H1 (cell line): Measurements from ENCODE around the gene HES5. TPM values are rescaled to one million over a fixed set of nuclear protein-coding genes. Genes with fewer than 3 reads are reported as not detected.
A peak's percentile ranks its signal among the peaks of the same experiment; 100 is the strongest.

Source experiments
- CTCF ChIA-PET: fragments of 300-600 bp; sonication (Branson Sonifier 250); formaldehyde crosslinking; loops from one replicate; lab custom pipeline; 2021; ENCODE audit not compliant: partially characterized antibody; lab: Charles Lee
- POLR2A ChIA-PET: fragments of 300-600 bp; sonication (Branson Sonifier 250); formaldehyde crosslinking; loops from one replicate; lab custom pipeline; 2021; ENCODE audit warnings: inconsistent platforms; ENCODE audit not compliant: partially characterized antibody; lab: Charles Lee
- DNase-seq, 2 experiments: peaks; one replicate each; pipeline versions ENCODE4 v3.0.0 to v3.0.0-alpha.2; 2010 to 2022; ENCODE audit warnings: low spot score in 2 of 2, low read depth in 1 of 2, mixed read lengths in 1 of 2
- FAIRE-seq: peaks from 2 replicates; lab custom pipeline; 2011; peaks lifted over from hg19 to GRCh38; lab: Jason Lieb, UNC
- H2AFZ ChIP-seq: 2 replicates; pipeline ENCODE4 v1.8.1; 2012; ENCODE audit warnings: low read length, inconsistent platforms
- H2AK5ac ChIP-seq: 2 replicates; pipeline ENCODE4 v1.6.1; 2013; ENCODE audit warnings: low read depth, low read length
- H2BK120ac ChIP-seq: replicated peaks from 2 replicates; pipeline ENCODE3; 2013; ENCODE audit warnings: low read depth, low read length, inconsistent platforms
- H2BK12ac ChIP-seq: 2 replicates; pipeline ENCODE4 v1.6.1; 2013; ENCODE audit warnings: low read depth, low read length
- H2BK15ac ChIP-seq: 2 replicates; pipeline ENCODE4 v1.6.1; 2013; ENCODE audit warnings: low read length
- H2BK20ac ChIP-seq: 2 replicates; pipeline ENCODE4 v1.6.1; 2013; ENCODE audit warnings: low read length
- H2BK5ac ChIP-seq: 2 replicates; pipeline ENCODE4 v1.6.1; 2013; ENCODE audit warnings: low read depth, low read length
- H3K14ac ChIP-seq: 2 replicates; pipeline ENCODE4 v1.6.1; 2013; ENCODE audit warnings: inconsistent platforms; ENCODE audit not compliant: insufficient read length
- H3K18ac ChIP-seq: 2 replicates; pipeline ENCODE4 v1.6.1; 2013; ENCODE audit warnings: low read length; ENCODE audit errors: extremely low read depth
- H3K23ac ChIP-seq: 2 replicates; pipeline ENCODE4 v1.6.1; 2013; ENCODE audit warnings: inconsistent platforms; ENCODE audit not compliant: insufficient read length
- H3K23me2 ChIP-seq: 2 replicates; pipeline ENCODE4 v1.6.1; 2013; ENCODE audit warnings: low read depth, low read length
- H3K27ac ChIP-seq: 2 replicates; pipeline ENCODE4 v1.6.1; 2011; ENCODE audit warnings: low read depth, low read length, inconsistent platforms
- H3K27me3 ChIP-seq, 4 experiments: replicated peaks in 1 of 4; 1 replicate in 1 of 4; 2 replicates in 3 of 4; pipeline versions ENCODE4 v1.6.1 to v1.8.1; 2011 to 2013; ENCODE audit warnings: low read length in 3 of 4, mild to moderate bottlenecking in 3 of 4, inconsistent platforms in 2 of 4, mixed read lengths in 2 of 4, moderate library complexity in 1 of 4; ENCODE audit not compliant: control insufficient read depth in 3 of 4, insufficient read depth in 3 of 4; ENCODE audit errors: extremely low read depth in 1 of 4
- H3K36me3 ChIP-seq, 4 experiments: 2 replicates each; pipeline versions ENCODE4 v1.6.1 to v1.8.1; 2011 to 2013; ENCODE audit warnings: mild to moderate bottlenecking in 4 of 4, low read length in 3 of 4, moderate library complexity in 2 of 4, control low read depth in 1 of 4, inconsistent platforms in 1 of 4; ENCODE audit not compliant: insufficient read depth in 4 of 4, control insufficient read depth in 2 of 4
- H3K4ac ChIP-seq: replicated peaks from 2 replicates; pipeline ENCODE3; 2013; ENCODE audit warnings: low read length, low read depth, mixed read lengths, inconsistent platforms; ENCODE audit not compliant: insufficient read length
- H3K4me1 ChIP-seq, 4 experiments: replicated peaks in 1 of 4; 1 replicate in 1 of 4; 2 replicates in 3 of 4; pipeline versions ENCODE4 v1.6.1 to v1.8.1; 2011 to 2013; ENCODE audit warnings: low read length in 3 of 4, inconsistent platforms in 2 of 4, mixed read lengths in 1 of 4; ENCODE audit not compliant: insufficient read depth in 4 of 4, control insufficient read depth in 3 of 4
- H3K4me2 ChIP-seq, 2 experiments: 2 replicates each; pipeline versions ENCODE4 v1.6.1 to v1.8.1; 2011 to 2013; ENCODE audit warnings: low read depth in 2 of 2, low read length in 2 of 2, control low read depth in 1 of 2, inconsistent platforms in 1 of 2, mild to moderate bottlenecking in 1 of 2; ENCODE audit not compliant: insufficient read depth in 1 of 2
- H3K4me3 ChIP-seq, 4 experiments: fragments of 200-600, 300-600 bp in 1 of 4; sonication (generic), shearing (Covaris generic), sonication (Bioruptor Twin) in 1 of 4; 2 replicates each; pipeline versions ENCODE4 v1.5.1 to v1.8.1; 2011 to 2016; ENCODE audit warnings: low read length in 4 of 4, low read depth in 3 of 4, control low read depth in 2 of 4, inconsistent platforms in 2 of 4, mild to moderate bottlenecking in 2 of 4, mixed read lengths in 1 of 4, moderate library complexity in 1 of 4; ENCODE audit not compliant: insufficient read depth in 2 of 4; ENCODE audit errors: extremely low read depth in 1 of 4
- H3K56ac ChIP-seq: replicated peaks from 2 replicates; pipeline ENCODE3; 2013; ENCODE audit warnings: low read depth, mild to moderate bottlenecking, mixed read lengths, low read length, inconsistent platforms; ENCODE audit not compliant: insufficient read length
- H3K79me1 ChIP-seq: 2 replicates; pipeline ENCODE4 v1.6.1; 2013; ENCODE audit warnings: low read depth, low read length, control low read depth
- H3K79me2 ChIP-seq, 2 experiments: 2 replicates each; pipeline versions ENCODE4 v1.6.1 to v1.8.1; 2012 to 2013; ENCODE audit warnings: low read length in 2 of 2, mild to moderate bottlenecking in 2 of 2, inconsistent platforms in 1 of 2; ENCODE audit not compliant: insufficient read depth in 2 of 2, control insufficient read depth in 1 of 2
- H3K9ac ChIP-seq, 4 experiments: replicated peaks in 1 of 4; 1 replicate in 1 of 4; 2 replicates in 3 of 4; pipeline versions ENCODE4 v1.6.1 to v1.8.1; 2011 to 2013; ENCODE audit warnings: low read depth in 3 of 4, low read length in 3 of 4, control low read depth in 2 of 4, mild to moderate bottlenecking in 2 of 4, moderate library complexity in 2 of 4, inconsistent platforms in 1 of 4; ENCODE audit errors: extremely low read depth in 1 of 4
- H3K9me3 ChIP-seq, 2 experiments: 2 replicates each; pipeline versions ENCODE4 v1.6.1 to v1.8.1; 2012 to 2013; ENCODE audit warnings: mild to moderate bottlenecking in 2 of 2, moderate library complexity in 2 of 2, control low read depth in 1 of 2, inconsistent platforms in 1 of 2, low read depth in 1 of 2, low read length in 1 of 2, mixed read lengths in 1 of 2; ENCODE audit not compliant: insufficient read depth in 2 of 2
- H4K20me1 ChIP-seq, 2 experiments: replicated peaks in 1 of 2; 2 replicates each; pipeline versions ENCODE3 to v1.8.1; 2011 to 2013; ENCODE audit warnings: inconsistent platforms in 2 of 2, low read length in 2 of 2, mild to moderate bottlenecking in 1 of 2; ENCODE audit not compliant: insufficient read depth in 2 of 2, control insufficient read depth in 1 of 2
- H4K5ac ChIP-seq: 2 replicates; pipeline ENCODE4 v1.6.1; 2013; ENCODE audit warnings: low read length, low read depth, mixed read lengths, inconsistent platforms; ENCODE audit not compliant: insufficient read length
- H4K8ac ChIP-seq: 2 replicates; pipeline ENCODE4 v1.8.0; 2013; ENCODE audit warnings: mild to moderate bottlenecking, moderate library complexity, low read length, inconsistent platforms; ENCODE audit not compliant: insufficient read depth; ENCODE audit errors: extremely low read depth
- H4K91ac ChIP-seq: replicated peaks from 2 replicates; pipeline ENCODE3; 2013; ENCODE audit warnings: low read length, mixed read lengths, inconsistent platforms; ENCODE audit not compliant: insufficient read length
- CBX5 ChIP-seq: fragments of 300-800, 300-1000 bp; sonication (generic); IDR thresholded peaks from 2 replicates; pipeline ENCODE4 v1.7.1; 2016; ENCODE audit warnings: antibody characterized with exemption, low read length, low read depth
- WGBS, 2 experiments: shearing (Covaris generic) in 1 of 2; methylation state at CpG; one replicate each; pipeline versions ENCODE4 v1.1.6 to v1.1.7; 2013 to 2015; ENCODE audit warnings: low lambda C conversion rate in 2 of 2, mixed read lengths in 2 of 2, inconsistent platforms in 1 of 2, low coverage in 1 of 2, missing lambda C conversion rate in 1 of 2; ENCODE audit not compliant: insufficient replicate concordance in 2 of 2, insufficient coverage in 1 of 2, insufficient read length in 1 of 2; ENCODE audit errors: extremely low coverage in 1 of 2, missing lambda C conversion rate in 1 of 2; 5-methylcytosine and 5-hydroxymethylcytosine counted together
- polyA plus RNA-seq, 7 experiments: library from polyadenylated mRNA; depleted of rRNA in 3 of 7; stranded (reverse) in 5 of 7; unstranded in 2 of 7; fragments of >200 nt in 5 of 7; fragments of 200-250 nt in 2 of 7; gene quantifications; 1 replicate in 5 of 7; 2 replicates in 1 of 7; 4 replicates in 1 of 7; pipeline versions ENCODE4 v1.2.1 to v1.2.3, GENCODE V29; 2011 to 2013; ENCODE audit warnings: missing spikeins in 2 of 7, mixed read lengths in 2 of 7
- total RNA-seq: library from RNA; stranded (reverse); fragmentation: NEBNext Ultra II Directional; extraction: Animal tissue kit (Norgen Biotek cat#: 25700); gene quantifications from 2 replicates; pipeline ENCODE4 v1.2.1, GENCODE V29; 2021
- TF ChIP-seq, protein P1 (sequence below), 3 experiments: IDR thresholded peaks; 1 replicate in 2 of 3; 2 replicates in 1 of 3; pipeline versions ENCODE4 v1.5.1 to v1.6.1; 2011; ENCODE audit warnings: low read length in 3 of 3, mild to moderate bottlenecking in 3 of 3, inconsistent platforms in 2 of 3, low read depth in 1 of 3, moderate library complexity in 1 of 3; ENCODE audit not compliant: insufficient read depth in 1 of 3; ENCODE audit errors: control extremely low read depth in 1 of 3

Gene HES5
- total and polyA plus RNA-seq, 2 of the 8 experiments (the other 6 are each of a cell fraction or from before 2014, with no cell fraction given), result 0.22 TPM; not detected in 1

DNA sequence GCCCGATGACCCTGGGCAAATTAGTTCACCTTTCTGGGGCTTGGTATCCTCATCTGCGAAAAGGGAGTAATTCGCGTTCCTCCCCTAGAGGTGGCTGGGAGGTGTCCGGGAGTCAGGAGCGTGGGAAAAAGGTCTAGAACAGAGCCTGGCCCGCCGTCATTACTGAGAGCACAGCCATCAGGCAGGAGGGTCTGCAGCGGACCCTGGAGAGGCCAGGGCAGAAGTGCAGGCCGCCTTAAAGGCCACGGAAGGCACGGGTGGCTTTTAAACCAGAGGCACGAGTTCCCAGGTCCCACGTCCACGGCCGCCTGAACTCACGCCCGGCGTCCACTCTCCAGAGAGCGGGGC, 4.5 kb downstream of the HES5 start:
- Histone ChIP-seq H3K4me1 (peaks cover 0 to 34% (median 18%) of the 10 kb centered on the region in 4 experiments; a peak in 6 of 7 replicates), H3K27me3 (peaks cover 16 to 38% (median 36%) of the 10 kb centered on the region in 4 experiments), H2BK20ac (no peak overlapping the region), H3K4ac (no peak overlapping the region), H2BK120ac (no peak overlapping the region), H3K9ac (peak overlapping the region in 3 of 4 experiments; percentile 34 to 64 (median 53); a peak in 5 of 7 replicates), H3K14ac (no peak overlapping the region), H3K9me3 (no peaks in the 10 kb centered on the region), H4K20me1 (peaks cover 36 to 42% of the 10 kb centered on the region in 2 experiments), H4K91ac (no peak overlapping the region), H2BK12ac (no peak overlapping the region), H3K79me1 (peaks cover 29% of the 10 kb centered on the region), H2AFZ (no peak overlapping the region), H3K4me2 (peak overlapping the region; percentile 78 to 94), H3K79me2 (peaks cover 14 to 44% of the 10 kb centered on the region in 2 experiments), H3K23me2 (peaks cover 7% of the 10 kb centered on the region; the same call in 1 of the 2 replicates), H3K18ac (peak overlapping the region; percentile 32; the same call in 1 of the 2 replicates), H4K8ac (no peak overlapping the region), H3K4me3 (peak overlapping the region; percentile 51 to 94 (median 90)), H3K36me3 (peaks cover 3 to 8% (median 6%) of the 10 kb centered on the region in 4 experiments; a peak in 6 of 8 replicates), H3K56ac (no peak overlapping the region), H2AK5ac (no peak overlapping the region), H2BK15ac (no peak overlapping the region), H2BK5ac (no peak overlapping the region), H4K5ac (no peak overlapping the region), H3K23ac (no peak overlapping the region), H3K27ac (no peak overlapping the region)
- WGBS, 2 experiments, result 15% methylated on average over 15 of the region's 20 CpGs; no CpG with 5 or more reads in 1 of the 2 experiments
- FAIRE-seq (no peak), DNase-seq (no peak)
- TF ChIP-seq, protein P1, sequence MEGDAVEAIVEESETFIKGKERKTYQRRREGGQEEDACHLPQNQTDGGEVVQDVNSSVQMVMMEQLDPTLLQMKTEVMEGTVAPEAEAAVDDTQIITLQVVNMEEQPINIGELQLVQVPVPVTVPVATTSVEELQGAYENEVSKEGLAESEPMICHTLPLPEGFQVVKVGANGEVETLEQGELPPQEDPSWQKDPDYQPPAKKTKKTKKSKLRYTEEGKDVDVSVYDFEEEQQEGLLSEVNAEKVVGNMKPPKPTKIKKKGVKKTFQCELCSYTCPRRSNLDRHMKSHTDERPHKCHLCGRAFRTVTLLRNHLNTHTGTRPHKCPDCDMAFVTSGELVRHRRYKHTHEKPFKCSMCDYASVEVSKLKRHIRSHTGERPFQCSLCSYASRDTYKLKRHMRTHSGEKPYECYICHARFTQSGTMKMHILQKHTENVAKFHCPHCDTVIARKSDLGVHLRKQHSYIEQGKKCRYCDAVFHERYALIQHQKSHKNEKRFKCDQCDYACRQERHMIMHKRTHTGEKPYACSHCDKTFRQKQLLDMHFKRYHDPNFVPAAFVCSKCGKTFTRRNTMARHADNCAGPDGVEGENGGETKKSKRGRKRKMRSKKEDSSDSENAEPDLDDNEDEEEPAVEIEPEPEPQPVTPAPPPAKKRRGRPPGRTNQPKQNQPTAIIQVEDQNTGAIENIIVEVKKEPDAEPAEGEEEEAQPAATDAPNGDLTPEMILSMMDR (IDR thresholded peaks at IDR 0.05; ENCODE audit: control extremely low read depth in 1 of 3, insufficient read depth in 1 of 3, low read depth in 1 of 3, low read length in 3 of 3), result peak in 1 of 3 experiments; percentile 1; a peak in 1 of 4 replicates
- no peak for TF ChIP-seq CBX5
- CTCF ChIA-PET, result interaction anchor here (1.0 to 4.9 kb wide), 7 partner anchors 10 to 793 kb away, joined by 3 to 27 read pairs (median 3); no protein-coding TSS in a partner anchor
- POLR2A ChIA-PET, result interaction anchor here (1.2 to 3.2 kb wide), 10 partner anchors 10 to 109 kb away, joined by 3 to 13 read pairs (median 5); no protein-coding TSS in a partner anchor
